Heart right ventricle (tissue), 16 donors: ENCODE measurements around the gene NXNL1. TPM values are rescaled to one million over a fixed set of nuclear protein-coding genes. Genes with fewer than 3 reads are reported as not detected.

Source experiments
- ATAC-seq, 8 donors: fragments of 200-7000 bp; cut with Tn5 transposase; one replicate each; pipeline ENCODE4 v1.9.1; 2020; ENCODE audit warnings: mild to moderate bottlenecking in 8 of 8, moderate library complexity in 8 of 8, moderate number of reproducible peaks in 1 of 8
- DNase-seq, 2 donors: peaks; one replicate each; pipeline ENCODE4 v3.0.0-alpha.2; 2020
- H3K27ac ChIP-seq, 10 donors: fragments of 200-600 bp; sonication (generic) in 2 of 10; one replicate each; pipeline versions ENCODE4 v1.5.0 to v1.8.0; 2020 to 2022; ENCODE audit warnings: mild to moderate bottlenecking in 3 of 10
- H3K27me3 ChIP-seq, 7 donors: fragments of 200-600 bp; one replicate each; pipeline ENCODE4 v1.8.0; 2021 to 2022; ENCODE audit warnings: mild to moderate bottlenecking in 2 of 7
- H3K36me3 ChIP-seq, 9 donors: fragments of 200-600 bp; sonication (generic) in 1 of 9; one replicate each; pipeline versions ENCODE4 v1.5.0 to v1.8.0; 2020 to 2022; ENCODE audit warnings: mild to moderate bottlenecking in 2 of 9
- H3K4me1 ChIP-seq, 9 donors: fragments of 200-600 bp; sonication (generic) in 1 of 9; one replicate each; pipeline versions ENCODE4 v1.5.0 to v1.8.0; 2020 to 2022; ENCODE audit warnings: mild to moderate bottlenecking in 4 of 9
- H3K4me3 ChIP-seq, 10 donors: fragments of 200-600 bp; sonication (generic) in 2 of 10; one replicate each; pipeline versions ENCODE4 v1.5.0 to v1.8.0; 2020 to 2022; ENCODE audit warnings: mild to moderate bottlenecking in 7 of 10, moderate library complexity in 2 of 10
- H3K9me3 ChIP-seq, 11 donors: fragments of 200-600 bp in 10 of 11; sonication (generic) in 2 of 11; one replicate each; pipeline versions ENCODE4 v1.5.0 to v1.8.0; 2013 to 2022; ENCODE audit warnings: mild to moderate bottlenecking in 2 of 11, control low read depth in 1 of 11, moderate library complexity in 1 of 11
- CTCF ChIP-seq, 9 donors: fragments of 200-600 bp; sonication (generic) in 2 of 9; IDR thresholded peaks; one replicate each; pipeline versions ENCODE4 v1.5.0 to v1.8.0; 2021 to 2022; ENCODE audit warnings: antibody characterized with exemption in 9 of 9, mild to moderate bottlenecking in 5 of 9, moderate library complexity in 1 of 9
- WGBS, 2 donors: extraction: QIAGEN DNeasy Blood & Tissue Kit; methylation state at CpG; one replicate each; pipeline ENCODE4 v1.1.7; 2013; ENCODE audit warnings: inconsistent platforms in 1 of 2; 5-methylcytosine and 5-hydroxymethylcytosine counted together
- intact Hi-C, 10 donors: fragments of 100-400 bp; cut with DNase I; formaldehyde crosslinking; loops; one replicate each; pipeline versions ENCODE4 v1.11.1 to v1.14.2; 2022
- polyA plus RNA-seq, 2 donors: library from polyadenylated mRNA; stranded (reverse); fragments of 200-250 nt; gene quantifications; one replicate each; pipeline ENCODE4 v1.2.3, GENCODE V29; 2013
- total RNA-seq, 10 donors: library from RNA; stranded (reverse); fragmentation: NEBNext Ultra II Directional in 3 of 10; extraction: Animal tissue kit (Norgen Biotek cat#: 25700) in 3 of 10; gene quantifications; one replicate each; pipeline versions ENCODE4 v1.2.1 to v1.2.4, GENCODE V29; 2021 to 2023
- donor health status: Arrhythmogenic right ventricular cardiomyopathy.
- donor health status: ischemic (EF 13 %, LVEDD 7.1; RV severe dilation, severe dysfunction).
- donor health status: healthy with polysubstance abuse.
- donor health status: DM: no; HTN: yes; CAD: no.
- donor health status: DM: no; HTN: no; CAD: no.
- donor health status: ischemic (EF 25% LVEDD 6.9; RV normal size, moderate dysfunction).
- donor health status: ischemic (EF 25% LVEDD 5.7; RV mildly dilated, moderate dysfunction).
- donor health status: healthy.
- donor health status: DM: yes; HTN: yes; CAD: no.
- donor health status: Ischemic cardiomyopathy.
- donor health status: ischemic (EF 35%, LVEDD 5.7; RV mildly dilated, moderate dysfunction).
- donor health status: nonischemic (EF 11% LVEDD 7.7; RV severe dilation, severe dysfunction).
- donor health status: DM: yes; HTN: yes; CAD: no.
- donor health status: PGD.
- donor health status: ischemic (EF 29% LVEDD 5.4; RV normal size, mild dysfunction).
- donor health status: nonischemic (EF 23%, LVEDD 6.1; RV moderate dilation, normal function).

The NXNL1 gene
- total and polyA plus RNA-seq, 12 donors = 0.42 to 1.1 (median 0.58) TPM; not detected in 7

GRCh38 chr19:17484520-17485185, 23.9 kb upstream of the NXNL1 start:
- ATAC-seq = no peak
- intact Hi-C loops = no loop called here

GRCh38 chr19:17483605-17484002, 22.9 kb upstream of the NXNL1 start:
- H3K9me3 ChIP-seq = no peaks in the 10 kb centered on the region
- ATAC-seq = no peak
- WGBS, 2 donors = 94 to 95% methylated on average over 10 of the region's 10 CpGs
- intact Hi-C loops = no loop called here
- peaks cover 0 to 43% (median 0%) of the 10 kb centered on the region in 9 donors for H3K36me3 ChIP-seq
- no peak overlapping the region for H3K4me3 ChIP-seq
- no peaks in the 10 kb centered on the region for H3K27me3 ChIP-seq
- peaks cover 6 to 42% (median 16%) of the 10 kb centered on the region in 9 donors for H3K4me1 ChIP-seq
- DNase-seq = no peak
- no peak overlapping the region for H3K27ac ChIP-seq
- TF ChIP-seq CTCF (IDR thresholded peaks at IDR 0.05) = no peak

More at GRCh38 chr19:17484520-17485185, 23.9 kb upstream of the NXNL1 start:
- no peaks in the 10 kb centered on the region for H3K9me3 ChIP-seq
- H3K27me3 ChIP-seq = no peaks in the 10 kb centered on the region
- H3K27ac ChIP-seq = no peak overlapping the region
- H3K36me3 ChIP-seq = peaks cover 0 to 53% (median 0%) of the 10 kb centered on the region in 9 donors
- H3K4me3 ChIP-seq = no peak overlapping the region
- no peak for DNase-seq
- WGBS, 2 donors = 93 to 96% methylated on average over 6 of the region's 6 CpGs
- TF ChIP-seq CTCF (IDR thresholded peaks at IDR 0.05) = no peak
- peaks cover 9 to 45% (median 26%) of the 10 kb centered on the region in 9 donors for H3K4me1 ChIP-seq

GRCh38 chr19:17482877-17483604, 22.3 kb upstream of the NXNL1 start:
- ATAC-seq = no peak

More at GRCh38 chr19:17482877-17483604, 22.3 kb upstream of the NXNL1 start:
- no peaks in the 10 kb centered on the region for H3K27me3 ChIP-seq
- H3K9me3 ChIP-seq = no peaks in the 10 kb centered on the region
- WGBS, 2 donors = 88 to 91% methylated on average over 3 of the region's 3 CpGs
- intact Hi-C loops = no loop called here
- DNase-seq = no peak
- TF ChIP-seq CTCF (IDR thresholded peaks at IDR 0.05) = no peak
- no peak overlapping the region for H3K27ac ChIP-seq
- no peak overlapping the region for H3K4me3 ChIP-seq
- peaks cover 1 to 37% (median 12%) of the 10 kb centered on the region in 9 donors for H3K4me1 ChIP-seq
- peaks cover 0 to 37% (median 0%) of the 10 kb centered on the region in 9 donors for H3K36me3 ChIP-seq
